GM19099 (cell line): Measurements from ENCODE around the gene PID1.

Experiments used
- POLR2A ChIP-seq: IDR thresholded peaks from 3 replicates; pipeline ENCODE4 v1.6.1; 2011; ENCODE audit warnings: low read depth; ENCODE audit not compliant: insufficient read length; ENCODE audit errors: extremely low read depth

Gene PID1

DNA sequence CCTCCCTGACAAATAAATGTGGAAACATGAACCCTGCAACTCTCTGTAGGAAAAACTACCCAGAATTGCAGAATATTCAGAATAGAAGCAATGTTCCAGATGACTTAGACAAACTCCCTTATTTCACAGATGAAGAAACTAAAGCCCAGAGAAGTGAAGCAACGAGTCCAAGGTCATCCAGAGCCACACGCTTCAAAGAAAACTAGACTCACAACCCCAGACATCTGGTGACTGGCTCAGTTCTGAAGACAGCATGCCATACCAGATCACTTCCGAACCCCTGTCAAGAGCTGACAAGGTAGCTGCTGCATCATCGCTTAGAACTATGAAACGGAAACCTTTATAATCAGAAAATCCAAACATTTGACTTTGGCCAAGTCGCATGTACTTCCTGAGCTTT, 101.3 kb downstream of the PID1 start:
- no peak for TF ChIP-seq POLR2A

DNA sequence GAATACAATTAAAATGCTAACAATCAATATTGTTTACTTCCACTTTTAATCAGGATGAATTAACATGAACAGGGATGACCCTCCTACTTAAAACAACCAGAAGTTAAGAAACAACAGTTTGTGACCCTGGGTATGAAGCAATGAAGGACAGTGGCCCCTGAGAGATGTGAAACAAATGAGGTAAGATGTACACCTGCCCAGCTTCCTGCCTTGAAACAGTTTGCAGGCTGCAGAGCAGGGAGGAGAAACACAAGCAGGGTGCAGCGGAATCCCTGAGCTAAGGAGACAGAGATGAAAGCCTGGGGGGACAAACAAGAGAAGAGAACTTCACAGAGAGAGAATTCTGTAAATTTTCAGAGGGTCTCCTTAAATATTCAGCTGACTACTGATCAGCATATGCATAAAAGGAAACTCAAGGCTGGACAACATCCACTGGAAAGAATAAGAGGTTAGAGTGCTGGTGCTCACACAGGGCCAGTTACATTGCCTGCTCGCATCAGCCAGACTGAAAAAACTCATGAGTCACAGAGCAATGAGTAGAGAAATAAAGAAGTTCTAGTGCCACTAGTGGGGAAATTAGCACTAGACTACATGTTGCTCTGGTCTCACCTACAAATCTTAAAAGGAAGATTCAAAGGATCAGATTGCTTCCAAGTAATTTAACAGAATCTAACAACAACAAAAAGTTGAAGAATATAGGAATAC, 106.4 kb downstream of the PID1 start:
- TF ChIP-seq POLR2A, result no peak

DNA sequence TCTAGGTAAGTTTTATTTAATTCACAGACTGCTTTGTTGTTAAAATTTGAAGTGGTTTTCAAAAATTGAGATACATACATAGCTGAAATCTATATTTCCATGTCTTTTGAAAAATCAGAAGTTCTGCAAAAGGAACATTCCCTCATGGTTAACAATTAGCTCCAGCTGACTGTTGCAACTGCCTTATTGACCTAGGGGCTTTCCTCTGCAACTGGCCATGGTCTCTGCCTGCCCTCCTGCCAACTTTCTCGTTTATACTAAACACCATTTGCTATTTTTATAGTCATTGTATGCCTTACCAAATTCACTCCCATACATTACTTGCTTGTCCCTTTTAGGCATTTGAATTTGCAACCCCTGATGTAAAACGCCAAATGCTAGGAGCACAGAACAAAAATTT, 107.2 kb downstream of the PID1 start:
- TF ChIP-seq POLR2A, result no peak

DNA sequence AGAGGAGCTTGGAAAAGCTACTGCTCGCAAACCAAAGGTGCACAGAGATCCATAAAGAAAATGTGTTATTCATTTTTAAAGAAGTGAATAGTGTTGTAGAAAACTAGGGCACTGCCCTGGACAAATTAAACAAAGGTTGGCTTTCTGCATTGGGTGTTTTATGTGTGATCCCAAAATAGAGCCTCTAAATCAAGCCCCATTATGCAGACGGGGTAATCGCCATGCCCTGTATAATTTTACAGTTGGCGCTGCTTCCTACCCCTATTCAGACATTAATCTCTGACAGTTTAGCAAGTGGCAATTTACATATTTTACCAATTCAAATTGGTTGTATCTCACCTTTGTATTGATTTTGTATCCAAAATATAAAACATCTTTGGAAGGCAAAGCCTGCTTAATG, 109.1 kb downstream of the PID1 start:
- TF ChIP-seq POLR2A, result no peak

DNA sequence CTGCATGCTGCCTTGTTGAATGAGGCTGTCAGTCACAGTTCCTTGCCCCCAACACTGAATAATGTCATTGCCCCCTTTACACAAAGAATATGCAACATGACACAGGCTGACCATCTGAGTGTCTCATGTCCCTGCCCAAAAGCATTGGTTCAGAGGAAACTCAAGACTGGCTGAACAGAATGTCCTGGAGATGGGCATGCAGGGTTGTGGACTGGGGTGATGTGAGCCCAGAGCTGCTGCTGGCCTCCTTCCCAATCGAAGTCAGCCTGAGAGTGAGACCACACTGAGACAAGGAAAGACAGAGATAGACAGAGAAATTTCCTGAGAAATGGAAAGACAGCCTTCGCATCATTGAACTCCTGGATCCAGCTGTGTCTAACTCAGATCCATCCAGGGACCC, 110.1 kb downstream of the PID1 start:
- TF ChIP-seq POLR2A, result no peak

DNA sequence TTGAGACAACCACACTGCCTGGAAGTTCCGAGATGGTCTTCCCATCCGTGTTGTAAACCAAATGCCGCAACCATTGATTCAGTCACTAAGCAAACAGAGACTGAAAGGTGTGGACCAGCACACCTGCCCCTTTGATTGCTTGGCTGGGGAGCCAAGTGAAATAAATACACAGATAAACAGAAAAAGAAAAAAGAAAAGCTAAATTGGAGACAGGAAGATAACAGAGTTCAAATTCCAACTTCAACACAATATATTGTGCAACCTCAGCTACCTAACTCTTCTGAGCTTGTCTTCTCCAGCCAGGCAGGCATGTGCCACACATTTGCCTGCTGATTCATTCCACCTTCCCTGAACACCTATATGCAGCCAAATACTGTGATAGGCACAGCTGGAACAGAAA, 110.9 kb downstream of the PID1 start:
- TF ChIP-seq POLR2A, result no peak

DNA sequence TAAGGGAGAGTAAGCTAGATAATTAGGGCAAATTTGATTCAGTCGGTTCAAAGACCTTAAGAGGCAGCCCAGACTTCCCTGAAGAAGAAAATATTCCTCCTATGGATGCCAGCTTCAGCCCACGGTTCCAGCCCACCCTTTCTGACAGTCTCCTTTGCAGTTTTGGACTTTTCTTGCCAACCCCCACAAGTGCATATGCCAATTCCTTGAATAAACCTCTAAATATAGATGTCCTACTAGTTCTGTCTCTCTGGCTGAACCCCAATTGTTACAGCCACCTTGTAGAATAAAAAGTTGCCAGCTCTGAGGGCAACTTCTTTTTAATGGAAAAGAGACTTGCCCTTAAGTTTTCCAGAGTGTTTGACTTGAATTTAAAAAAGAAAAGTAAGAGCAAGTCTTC, 111.7 kb downstream of the PID1 start:
- TF ChIP-seq POLR2A, result no peak

DNA sequence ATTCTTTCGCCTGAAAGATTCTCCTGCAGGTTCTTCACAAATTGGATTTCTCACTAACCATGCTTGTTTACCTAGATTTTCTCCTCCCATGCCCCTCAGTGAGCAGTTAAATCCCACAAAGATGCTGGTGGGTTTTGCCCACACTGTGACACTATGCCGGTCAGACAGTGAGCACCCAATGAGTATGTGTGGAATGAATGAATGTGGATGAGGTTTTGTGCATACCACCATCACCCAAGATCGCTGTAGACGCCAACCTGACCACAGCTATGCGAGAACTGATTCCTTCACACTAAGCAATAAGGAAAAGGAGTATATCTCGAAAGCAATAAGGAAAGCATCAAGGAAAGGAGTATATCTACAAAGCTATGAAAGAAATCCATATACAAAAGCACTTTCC, 116.7 kb downstream of the PID1 start:
- no peak for TF ChIP-seq POLR2A

DNA sequence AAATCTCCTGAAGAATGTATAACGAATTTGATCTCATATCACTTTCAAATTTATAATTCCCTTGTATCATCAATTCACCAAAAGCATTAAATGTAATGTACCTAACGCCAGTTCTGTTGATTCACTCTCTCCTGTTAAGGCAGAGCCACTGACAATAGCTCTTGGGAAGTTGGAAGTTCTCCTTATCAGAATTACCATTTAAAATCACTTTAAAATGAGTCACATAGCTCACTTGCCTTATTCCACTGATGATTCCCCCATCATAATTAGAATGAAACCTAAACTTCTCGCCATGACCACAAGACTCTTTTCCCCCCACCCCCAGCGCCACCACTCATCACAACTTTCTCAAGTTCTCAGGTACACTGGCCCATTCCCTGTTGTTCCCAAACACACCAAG, 117.1 kb downstream of the PID1 start:
- TF ChIP-seq POLR2A, result no peak

DNA sequence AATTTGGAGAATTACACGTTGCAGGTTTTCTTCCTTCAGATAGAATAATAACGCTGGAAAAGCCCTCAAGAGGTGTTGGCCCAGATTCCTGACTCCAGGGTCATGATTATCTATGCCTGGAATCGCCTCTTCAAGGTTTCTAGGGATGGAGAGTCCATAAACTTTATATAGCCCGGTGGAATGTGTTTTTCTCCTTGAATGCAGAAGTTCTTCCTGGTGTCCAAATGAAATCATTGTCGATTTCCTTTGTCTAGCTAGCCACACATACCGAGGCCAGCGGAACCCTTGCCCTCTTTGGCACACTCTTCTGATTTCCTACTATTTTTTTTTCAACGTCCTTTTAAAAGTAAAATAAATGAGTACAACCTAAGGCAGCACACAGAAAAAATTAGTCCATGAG, 117.8 kb downstream of the PID1 start:
- no peak for TF ChIP-seq POLR2A

DNA sequence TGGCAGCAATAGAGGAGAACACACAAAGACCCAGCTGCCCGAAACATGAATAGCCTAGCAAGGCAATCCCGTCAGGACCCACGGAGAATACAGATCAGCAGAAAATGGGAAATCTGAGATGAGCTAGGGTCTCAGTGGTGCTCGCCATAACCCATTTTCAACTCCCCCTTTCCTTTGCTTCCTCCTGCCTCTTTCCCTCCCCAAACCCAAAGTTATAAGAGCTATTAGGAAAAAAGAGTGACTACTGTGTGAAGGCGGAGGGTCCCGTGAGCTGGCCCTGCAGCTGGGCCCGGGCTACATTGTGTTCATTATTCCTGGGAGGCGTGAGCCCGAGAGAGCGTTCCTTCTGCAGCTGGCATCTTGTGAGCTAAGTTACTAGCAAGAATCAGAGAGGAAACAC, 118.4 kb downstream of the PID1 start:
- no peak for TF ChIP-seq POLR2A

DNA sequence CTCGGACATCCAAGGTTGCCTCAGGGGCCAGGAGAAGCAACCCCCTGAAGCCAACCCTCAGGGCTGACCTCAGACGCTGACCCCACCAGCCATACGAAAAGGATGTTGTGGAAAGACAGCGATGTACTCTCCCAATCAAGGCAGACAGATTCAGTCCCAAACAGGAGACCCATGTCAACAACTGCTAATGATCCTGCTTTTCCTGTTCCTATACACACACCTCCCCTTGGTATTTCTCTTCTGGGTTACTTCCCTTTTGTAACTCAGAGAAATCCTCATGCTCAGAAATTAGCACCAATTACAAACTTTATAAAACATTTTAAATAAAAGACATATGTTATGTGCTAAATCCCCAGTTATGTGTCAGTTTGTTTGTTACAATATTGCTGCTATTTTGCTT, 120.8 kb downstream of the PID1 start:
- no peak for TF ChIP-seq POLR2A

DNA sequence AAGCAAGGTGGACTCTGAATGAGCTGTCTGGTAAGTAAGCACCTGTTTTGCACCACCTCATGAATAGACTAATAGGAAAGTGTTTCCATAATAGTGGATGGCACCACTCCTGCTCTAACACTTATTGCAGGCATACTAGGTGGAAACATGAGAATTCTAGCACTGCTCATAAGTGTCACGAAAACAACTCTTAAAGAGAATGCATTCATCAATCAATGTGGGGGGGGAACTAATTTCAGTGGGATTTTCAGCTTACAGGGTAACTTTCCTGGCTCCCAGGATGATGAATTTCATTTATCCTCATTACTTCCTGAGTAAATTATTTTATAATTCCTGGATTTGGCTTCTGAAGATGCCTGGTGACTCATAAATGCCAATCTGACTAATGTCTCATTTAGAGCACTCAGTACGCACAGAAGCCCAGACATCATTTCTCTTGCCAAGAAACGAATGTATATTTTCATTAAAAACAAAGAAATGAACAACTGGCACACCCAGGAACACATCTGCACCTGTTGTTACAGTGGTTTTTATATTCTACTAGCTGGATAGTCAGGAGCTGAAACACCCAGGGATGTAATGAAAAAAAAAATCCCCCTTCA, 129.6 kb downstream of the PID1 start:
- TF ChIP-seq POLR2A, result no peak

DNA sequence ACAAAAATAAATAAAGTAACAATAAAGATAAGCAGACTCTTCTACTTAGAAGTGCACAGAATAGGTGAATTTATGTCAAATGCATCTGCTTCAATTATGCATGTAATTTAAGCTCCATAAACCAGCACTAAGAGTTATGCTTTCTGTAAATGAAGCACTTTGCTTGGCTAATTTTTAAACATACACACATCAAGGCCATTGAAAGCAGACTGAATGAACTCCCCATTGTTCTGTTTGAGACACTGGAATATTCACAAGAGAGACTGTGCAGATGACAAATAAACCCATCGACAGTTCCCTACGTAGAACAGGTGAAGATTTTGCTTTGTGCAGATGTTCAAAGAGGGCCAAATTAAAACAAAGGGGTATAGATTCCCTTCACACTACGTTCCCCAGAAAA, 133.4 kb downstream of the PID1 start:
- TF ChIP-seq POLR2A, result no peak

DNA sequence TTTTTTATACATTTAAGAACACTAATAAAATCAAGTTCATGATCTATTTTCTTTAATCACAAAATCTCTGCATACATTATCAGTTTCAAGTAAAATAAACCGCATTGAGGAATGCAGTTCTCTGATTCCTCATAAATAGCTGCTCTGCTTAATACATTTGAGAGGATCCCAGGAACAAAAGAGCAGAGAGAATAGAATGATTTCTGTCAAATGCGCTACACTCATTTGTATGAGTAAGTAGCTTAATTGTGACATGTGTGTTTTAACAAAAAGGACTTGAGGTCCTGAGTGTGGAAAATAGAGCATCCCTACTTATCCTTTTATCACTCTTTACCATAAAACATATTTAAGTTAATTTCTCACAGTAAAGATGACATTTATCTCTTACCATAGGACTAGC, 134.0 kb downstream of the PID1 start:
- no peak for TF ChIP-seq POLR2A

DNA sequence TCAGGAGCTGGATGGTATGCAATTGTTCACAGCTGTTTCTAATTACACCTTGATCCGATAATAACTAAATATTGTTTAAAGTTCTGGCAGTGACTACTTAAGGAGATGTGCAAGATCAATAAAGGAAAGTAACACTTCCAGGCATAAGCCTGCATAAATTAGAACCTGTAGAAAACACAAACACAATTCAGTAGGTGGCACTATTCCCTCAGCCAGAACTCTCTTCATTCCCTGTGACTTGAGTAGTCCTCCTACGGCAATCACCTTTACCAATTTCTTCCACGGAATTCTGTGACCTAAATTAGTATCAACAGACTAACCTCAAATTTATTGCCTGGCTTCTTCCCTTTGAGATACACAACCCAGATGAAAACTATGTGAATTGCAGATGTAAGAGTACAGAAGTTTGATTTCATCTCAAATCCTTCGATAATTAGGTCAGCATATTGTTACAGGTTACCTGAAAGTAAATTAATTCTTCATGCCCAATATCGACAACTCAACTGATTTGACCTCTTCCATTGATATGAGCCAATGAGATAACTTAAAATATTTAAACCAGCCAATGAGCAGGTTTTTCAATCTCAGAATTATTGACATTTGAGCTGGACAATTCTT, 137.8 kb downstream of the PID1 start:
- no peak for TF ChIP-seq POLR2A

DNA sequence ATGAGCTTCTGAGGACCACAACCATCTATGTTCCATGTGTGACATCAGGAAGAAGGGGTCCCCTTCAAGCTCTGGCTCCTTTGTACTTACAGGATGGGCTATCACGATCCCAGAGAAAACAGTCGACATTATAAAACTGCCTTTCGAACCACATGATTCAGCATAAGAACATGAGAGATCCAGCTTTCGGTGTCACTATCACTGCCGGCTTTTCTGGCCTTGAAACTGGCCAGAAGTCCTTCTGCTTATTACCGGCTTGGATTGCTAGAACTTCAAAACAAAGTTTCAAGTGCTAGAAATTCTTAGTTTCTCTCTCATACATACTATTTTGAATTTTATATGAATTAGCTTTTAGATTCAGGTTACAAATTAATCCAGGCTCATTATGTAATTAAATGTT, 138.9 kb downstream of the PID1 start:
- no peak for TF ChIP-seq POLR2A

DNA sequence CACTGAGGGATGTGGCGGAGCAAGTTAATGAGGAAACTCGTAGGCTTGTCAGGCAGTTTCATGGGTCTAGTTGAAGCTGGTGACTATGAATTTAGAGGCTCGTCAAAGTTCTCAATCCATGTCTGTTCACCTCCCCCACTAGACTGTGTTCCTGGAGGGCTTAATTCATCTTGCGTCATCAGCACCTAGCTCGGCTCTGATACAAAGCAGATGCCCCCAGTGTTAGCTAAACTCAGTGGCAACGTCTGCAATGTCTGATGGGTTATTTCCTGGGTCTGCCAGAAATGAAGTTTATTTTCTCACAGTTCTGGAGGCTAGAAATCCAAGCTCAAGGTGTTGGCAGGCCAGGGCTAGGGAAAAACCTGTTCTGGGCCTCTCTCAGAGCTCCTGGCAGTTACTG, 140.6 kb downstream of the PID1 start:
- TF ChIP-seq POLR2A, result no peak
